GM19397 (cell line): Measurements from ENCODE around the gene DENND1A.

Source experiments
- ATAC-seq: cut with Tn5 transposase; IDR thresholded peaks from one replicate; pipeline ENCODE4 v1.9.1; 2021; ENCODE audit warnings: mild to moderate bottlenecking, moderate library complexity; ENCODE audit not compliant: unreplicated experiment

Gene DENND1A

GRCh38 chr9:123380852-123381705 lies 548.8 kb downstream of the DENND1A start:
- no peak for ATAC-seq

DNA sequence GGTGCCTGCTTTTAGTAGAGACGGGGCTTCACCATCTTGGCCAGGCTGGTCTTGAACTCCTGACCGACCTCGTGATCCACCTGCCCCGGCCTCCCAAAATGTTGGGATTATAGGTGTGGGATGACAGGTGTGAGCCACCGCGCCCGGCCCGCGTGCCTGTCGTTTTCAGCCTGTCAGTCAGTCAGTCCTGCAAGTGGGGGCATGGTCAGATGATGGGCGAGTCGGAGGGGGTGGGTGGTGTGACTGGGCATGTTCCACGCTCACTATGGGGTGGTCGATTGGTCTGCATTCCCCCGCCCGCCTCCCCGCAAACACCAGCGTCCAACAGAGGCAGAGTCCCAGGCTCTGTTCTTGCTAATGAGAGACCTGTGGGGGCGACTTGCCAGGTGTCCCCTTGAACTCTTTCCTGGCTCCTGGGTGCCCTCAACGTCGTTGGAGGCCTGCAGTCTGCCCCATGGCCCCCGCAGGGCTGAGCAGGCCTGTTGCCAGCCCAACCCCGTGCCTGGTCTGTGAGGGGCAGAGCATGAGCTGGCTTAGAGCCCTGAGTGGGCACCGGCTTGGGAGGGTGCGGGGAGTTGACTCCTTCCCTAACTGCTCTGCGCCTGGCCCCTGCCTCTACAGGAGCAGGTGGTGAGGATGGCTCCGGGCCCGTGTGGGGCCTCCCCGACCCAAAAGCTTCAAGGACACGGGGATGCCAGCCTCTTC lies 550.8 kb downstream of the DENND1A start:
- ATAC-seq = no peak

DNA sequence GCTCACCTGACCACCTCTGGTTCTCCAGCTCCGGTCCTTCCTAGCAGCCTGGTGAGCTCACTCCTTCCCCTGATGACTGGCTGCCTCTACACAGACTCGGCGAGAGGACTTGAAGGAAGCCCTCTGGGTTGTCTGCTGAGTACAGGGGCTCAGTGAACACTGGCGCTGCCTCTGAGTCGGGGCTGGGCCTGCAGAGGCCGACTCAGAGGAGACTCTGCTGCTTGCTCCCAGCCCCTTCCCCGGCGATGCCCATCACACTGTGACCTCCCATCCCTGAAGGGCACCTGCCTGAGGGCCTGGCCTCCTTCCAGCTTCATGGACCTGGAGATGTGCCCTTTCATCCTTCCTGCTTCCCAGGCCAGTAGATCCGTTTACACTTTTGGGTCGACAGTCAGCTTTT lies 551.9 kb downstream of the DENND1A start:
- no peak for ATAC-seq

GRCh38 chr9:123377211-123377971 lies 552.5 kb downstream of the DENND1A start:
- ATAC-seq = no peak

GRCh38 chr9:123376218-123377071 lies 553.5 kb downstream of the DENND1A start:
- no peak for ATAC-seq

DNA sequence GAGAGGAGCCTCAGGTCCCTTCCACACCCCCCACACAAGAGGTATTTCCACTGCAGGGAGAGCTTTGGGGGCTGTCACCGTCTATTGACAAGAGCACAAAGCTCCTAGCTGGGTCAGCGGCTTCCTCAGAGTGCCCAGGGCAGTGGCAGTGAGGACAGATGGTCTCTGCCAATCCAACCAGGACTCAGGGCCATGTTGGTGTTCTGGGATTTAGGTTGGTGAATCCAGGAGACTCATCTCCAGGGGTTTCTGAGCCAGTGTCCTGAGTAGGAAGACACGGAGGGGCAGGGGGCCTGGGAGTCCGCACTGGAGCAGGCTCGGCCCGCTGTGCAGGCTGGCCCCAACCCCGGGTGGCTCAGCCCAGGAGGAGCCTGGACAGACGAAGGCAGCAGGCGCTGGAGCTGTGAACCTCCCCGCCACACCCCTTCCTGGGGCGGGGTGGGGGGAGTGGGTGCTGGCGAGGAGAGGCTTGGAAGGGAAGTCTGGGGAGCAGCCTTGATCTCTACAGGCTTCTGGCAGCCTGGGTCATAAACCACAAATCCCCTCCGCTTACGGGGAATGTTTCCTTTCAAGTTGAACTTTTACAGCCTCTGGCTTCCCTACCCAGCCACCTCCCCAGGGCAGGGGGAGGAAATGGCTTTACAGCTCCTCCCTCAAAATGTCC lies 554.3 kb downstream of the DENND1A start:
- ATAC-seq = no peak

DNA sequence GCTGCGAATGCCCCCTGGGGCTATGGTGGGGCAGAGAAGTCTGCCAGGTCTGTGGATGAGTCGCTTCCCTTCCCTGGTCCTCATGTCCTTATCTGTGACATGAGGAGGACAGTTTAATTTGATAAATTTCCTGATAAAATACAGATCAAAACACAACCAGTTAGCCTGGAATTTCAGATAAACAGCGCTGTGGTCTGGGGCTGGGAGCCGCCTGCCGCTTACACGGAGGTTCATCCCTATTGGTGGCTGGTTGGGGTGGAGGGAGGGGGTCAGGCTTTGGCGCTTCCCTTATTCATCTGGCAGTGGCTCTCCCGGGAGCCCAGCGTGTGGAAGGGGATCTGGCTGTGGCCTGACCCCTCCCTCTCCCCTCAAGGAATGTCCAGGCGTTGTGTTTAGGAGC lies 556.0 kb downstream of the DENND1A start:
- no peak for ATAC-seq

DNA sequence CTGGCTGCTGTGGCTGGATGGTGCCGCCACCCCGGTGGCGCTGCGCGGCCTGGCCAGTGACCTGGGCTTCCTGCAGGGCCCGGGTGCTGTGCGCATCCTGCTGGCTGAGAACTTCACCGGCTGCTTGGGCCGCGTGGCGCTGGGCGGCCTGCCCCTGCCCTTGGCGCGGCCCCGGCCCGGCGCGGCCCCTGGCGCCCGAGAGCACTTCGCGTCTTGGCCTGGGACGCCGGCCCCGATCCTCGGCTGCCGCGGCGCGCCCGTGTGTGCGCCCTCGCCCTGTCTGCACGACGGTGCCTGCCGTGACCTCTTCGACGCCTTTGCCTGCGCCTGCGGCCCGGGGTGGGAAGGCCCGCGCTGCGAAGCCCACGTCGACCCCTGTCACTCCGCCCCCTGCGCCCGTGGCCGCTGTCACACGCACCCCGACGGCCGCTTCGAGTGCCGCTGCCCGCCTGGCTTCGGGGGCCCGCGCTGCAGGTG lies 556.4 kb downstream of the DENND1A start:
- no peak for ATAC-seq

GRCh38 chr9:123372766-123373446 lies 557.0 kb downstream of the DENND1A start:
- no peak for ATAC-seq

DNA sequence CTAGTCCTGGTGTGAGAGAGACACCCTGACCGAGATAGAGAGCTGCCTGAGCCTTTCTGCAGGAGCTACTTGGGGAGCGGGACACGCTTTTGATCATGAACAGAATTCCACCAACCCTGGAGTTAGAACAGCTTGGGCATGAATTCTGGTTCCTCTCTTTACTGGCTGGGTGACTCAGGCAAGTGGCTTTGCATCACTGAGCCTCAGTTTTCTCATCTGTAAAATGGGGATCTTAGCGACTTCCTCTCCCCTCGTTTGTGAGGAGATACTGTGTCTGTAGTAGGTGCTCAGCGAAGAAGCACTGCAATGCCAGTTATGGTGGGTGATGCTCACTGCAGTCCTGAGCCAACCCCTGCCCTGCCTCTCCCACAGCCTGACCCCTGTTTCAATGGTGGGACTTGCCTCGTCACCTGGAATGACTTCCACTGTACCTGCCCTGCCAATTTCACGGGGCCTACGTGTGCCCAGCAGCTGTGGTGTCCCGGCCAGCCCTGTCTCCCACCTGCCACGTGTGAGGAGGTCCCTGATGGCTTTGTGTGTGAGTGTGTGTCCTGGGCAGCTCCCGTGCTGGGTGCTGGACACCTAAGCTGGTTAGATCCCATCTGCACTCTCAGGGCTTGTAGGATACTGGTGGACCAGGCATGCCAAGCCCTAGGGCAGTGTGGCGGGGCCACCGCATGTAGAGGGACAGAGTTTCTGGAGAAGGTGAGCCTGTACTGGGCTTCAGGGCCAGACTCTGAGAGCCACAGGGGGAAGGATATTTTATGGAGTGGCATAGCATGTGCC lies 557.9 kb downstream of the DENND1A start:
- ATAC-seq = no peak

GRCh38 chr9:123371228-123371584 lies 558.7 kb downstream of the DENND1A start:
- ATAC-seq = no peak

DNA sequence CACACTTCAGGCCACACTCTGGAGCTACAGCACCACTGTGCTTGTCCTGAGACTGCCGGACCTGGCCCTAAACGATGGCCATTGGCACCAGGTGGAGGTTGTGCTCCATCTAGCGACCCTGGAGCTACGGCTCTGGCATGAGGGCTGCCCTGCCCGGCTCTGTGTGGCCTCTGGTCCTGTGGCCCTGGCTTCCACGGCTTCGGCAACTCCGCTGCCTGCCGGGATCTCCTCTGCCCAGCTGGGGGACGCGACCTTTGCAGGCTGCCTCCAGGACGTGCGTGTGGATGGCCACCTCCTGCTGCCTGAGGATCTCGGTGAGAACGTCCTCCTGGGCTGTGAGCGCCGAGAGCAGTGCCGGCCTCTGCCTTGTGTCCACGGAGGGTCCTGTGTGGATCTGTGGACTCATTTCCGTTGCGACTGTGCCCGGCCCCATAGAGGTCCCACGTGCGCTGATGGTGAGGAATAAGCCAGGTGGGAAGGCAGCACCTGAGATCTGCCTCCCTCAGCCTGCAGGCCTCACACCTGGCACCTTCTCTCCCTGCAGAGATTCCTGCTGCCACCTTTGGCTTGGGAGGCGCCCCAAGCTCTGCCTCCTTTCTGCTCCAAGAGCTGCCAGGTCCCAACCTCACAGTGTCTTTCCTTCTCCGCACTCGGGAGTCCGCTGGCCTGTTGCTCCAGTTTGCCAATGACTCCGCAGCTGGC lies 559.2 kb downstream of the DENND1A start:
- ATAC-seq = no peak

- no peak for ATAC-seq
Measured at GRCh38 chr9:123370108-123370507, 559.8 kb downstream of the DENND1A start.

- no peak for ATAC-seq
Measured at GRCh38 chr9:123369296-123369695, 560.6 kb downstream of the DENND1A start.

GRCh38 chr9:123368536-123369153 lies 561.3 kb downstream of the DENND1A start:
- ATAC-seq = no peak

DNA sequence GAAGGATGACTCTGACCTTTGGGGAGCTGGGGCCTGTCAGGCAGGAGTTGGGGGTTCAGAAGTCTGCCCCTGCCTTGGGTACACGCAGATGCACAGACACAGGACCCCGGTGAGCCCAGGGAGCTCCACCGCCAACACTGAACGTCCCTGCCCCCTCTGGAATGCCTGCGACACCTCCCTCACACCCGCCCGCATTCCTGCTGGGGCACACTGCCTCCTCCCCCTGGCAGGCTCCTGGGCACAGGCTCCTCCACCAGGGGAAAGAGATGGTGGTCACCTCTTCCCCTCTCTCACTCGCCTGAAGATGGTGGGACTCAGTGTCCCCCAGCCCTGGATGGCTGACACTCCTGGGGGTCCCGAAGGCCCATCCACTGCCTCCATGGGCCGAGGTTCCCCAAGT lies 561.9 kb downstream of the DENND1A start:
- ATAC-seq = no peak

DNA sequence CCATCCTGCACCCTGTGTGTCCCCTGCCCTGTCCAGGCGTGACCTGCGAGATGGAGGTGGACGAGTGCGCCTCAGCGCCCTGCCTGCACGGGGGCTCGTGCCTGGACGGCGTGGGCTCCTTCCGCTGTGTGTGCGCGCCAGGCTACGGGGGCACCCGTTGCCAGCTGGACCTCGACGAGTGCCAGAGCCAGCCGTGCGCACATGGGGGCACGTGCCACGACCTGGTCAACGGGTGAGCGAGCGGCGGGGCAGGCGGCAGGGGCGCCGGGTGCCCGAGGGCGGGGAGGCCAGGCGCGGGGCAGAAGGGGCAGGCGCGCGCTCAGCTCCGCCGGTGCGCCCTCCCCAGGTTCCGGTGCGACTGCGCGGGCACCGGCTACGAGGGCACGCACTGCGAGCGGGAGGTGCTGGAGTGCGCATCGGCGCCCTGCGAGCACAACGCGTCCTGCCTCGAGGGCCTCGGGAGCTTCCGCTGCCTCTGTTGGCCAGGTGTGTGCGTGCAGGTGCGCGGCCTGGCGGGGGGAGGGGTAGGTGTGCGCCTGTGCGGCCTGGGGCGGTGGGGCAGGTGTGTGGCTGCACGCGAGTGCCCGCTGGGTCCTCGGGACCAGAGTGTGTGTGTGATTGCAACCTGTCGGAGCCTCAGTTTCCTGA lies 563.9 kb downstream of the DENND1A start:
- ATAC-seq = no peak
